HFFc6 (cell line): ENCODE data around the gene RBMS1. TPM values are rescaled to one million over a fixed set of nuclear protein-coding genes. Genes with fewer than 3 reads are reported as not detected.

Source experiments
- DNase-seq: peaks from one replicate; pipeline ENCODE4 v3.0.0-alpha.2; 2018
- H3K27ac Mint-ChIP-seq: 2 replicates; pipeline ENCODE4 v1.8.0; 2020; ENCODE audit warnings: mild to moderate bottlenecking, mixed read lengths
- H3K27me3 Mint-ChIP-seq: 2 replicates; pipeline ENCODE4 v1.8.0; 2021; ENCODE audit warnings: mild to moderate bottlenecking, moderate library complexity, mixed read lengths; ENCODE audit not compliant: insufficient read depth
- H3K36me3 Mint-ChIP-seq: 2 replicates; pipeline ENCODE4 v1.8.0; 2021; ENCODE audit warnings: low read depth, mixed read lengths
- H3K4me1 Mint-ChIP-seq: 2 replicates; pipeline ENCODE4 v1.8.0; 2020; ENCODE audit warnings: low read depth, mixed read lengths
- H3K4me3 Mint-ChIP-seq: 2 replicates; pipeline ENCODE4 v1.8.0; 2020; ENCODE audit warnings: mild to moderate bottlenecking, moderate library complexity, mixed read lengths
- H3K9me3 Mint-ChIP-seq: 2 replicates; pipeline ENCODE4 v1.8.0; 2020; ENCODE audit warnings: mild to moderate bottlenecking, mixed read lengths
- CTCF ChIP-seq: fragments of 200-600 bp; sonication (generic); IDR thresholded peaks from 2 replicates; pipeline ENCODE4 v1.5.0; 2021; ENCODE audit warnings: antibody characterized with exemption, mild to moderate bottlenecking
- total RNA-seq, 6 experiments: library from RNA; stranded (reverse); fragmentation: NEBNext Ultra II Directional; extraction: Animal tissue kit (Norgen Biotek cat#: 25700); gene quantifications; 2 replicates in 1 of 6; 3 replicates in 5 of 6; pipeline ENCODE4 v1.2.3, GENCODE V29; 2021

The RBMS1 gene
- total RNA-seq, 6 experiments from 2014 or later: 88.7 to 111 (median 96.1) TPM

- Mint-ChIP-seq H3K36me3 (peaks cover 29% of the 10 kb centered on the region), H3K27ac (peak overlapping the region; percentile 66), H3K9me3 (no peaks in the 10 kb centered on the region), H3K27me3 (no peaks in the 10 kb centered on the region; the same call in 1 of the 2 replicates), H3K4me3 (peak overlapping the region; percentile 57), H3K4me1 (peaks cover 60% of the 10 kb centered on the region)
- DNase-seq: peak; percentile 51
- no peak for TF ChIP-seq CTCF
These were observed 90.3 kb downstream of the RBMS1 start for GRCh38 chr2:160402997-160403979.

- peaks cover 29% of the 10 kb centered on the region for H3K36me3 Mint-ChIP-seq
- no peak for DNase-seq
- H3K4me1 Mint-ChIP-seq: peaks cover 56% of the 10 kb centered on the region
- no peaks in the 10 kb centered on the region for H3K9me3 Mint-ChIP-seq
- peak overlapping the region; percentile 66 for H3K27ac Mint-ChIP-seq
- H3K27me3 Mint-ChIP-seq: no peaks in the 10 kb centered on the region; the same call in 1 of the 2 replicates
- TF ChIP-seq CTCF: no peak
- peak overlapping the region; percentile 57; the same call in 1 of the 2 replicates for H3K4me3 Mint-ChIP-seq
These were observed 91.1 kb downstream of the RBMS1 start for GRCh38 chr2:160402501-160402900.

- Mint-ChIP-seq H3K9me3 (no peaks in the 10 kb centered on the region), H3K36me3 (peaks cover 29% of the 10 kb centered on the region), H3K27ac (peak overlapping the region; percentile 50), H3K4me3 (peak overlapping the region; percentile 42), H3K27me3 (no peaks in the 10 kb centered on the region; the same call in 1 of the 2 replicates), H3K4me1 (peaks cover 56% of the 10 kb centered on the region)
- DNase-seq: no peak
- no peak for TF ChIP-seq CTCF
These were observed 91.7 kb downstream of the RBMS1 start for GRCh38 chr2:160401895-160402294.

- Mint-ChIP-seq H3K4me3 (no peak overlapping the region; the same call in 1 of the 2 replicates), H3K27ac (no peak overlapping the region), H3K36me3 (peaks cover 17% of the 10 kb centered on the region), H3K27me3 (no peaks in the 10 kb centered on the region), H3K4me1 (peaks cover 57% of the 10 kb centered on the region), H3K9me3 (no peaks in the 10 kb centered on the region)
- no peak for DNase-seq
- no peak for TF ChIP-seq CTCF
These were observed 93.7 kb downstream of the RBMS1 start for GRCh38 chr2:160399880-160400279.

- H3K4me3 Mint-ChIP-seq: no peak overlapping the region
- H3K27me3 Mint-ChIP-seq: no peaks in the 10 kb centered on the region; the same call in 1 of the 2 replicates
- no peaks in the 10 kb centered on the region for H3K9me3 Mint-ChIP-seq
- no peak overlapping the region for H3K27ac Mint-ChIP-seq
- H3K36me3 Mint-ChIP-seq: peaks cover 7% of the 10 kb centered on the region; the same call in 1 of the 2 replicates
- DNase-seq: no peak
- peaks cover 55% of the 10 kb centered on the region for H3K4me1 Mint-ChIP-seq
- TF ChIP-seq CTCF: no peak
These were observed 96.1 kb downstream of the RBMS1 start for GRCh38 chr2:160397530-160397865.
